Measurements from ENCODE around the gene SPARC.

- TF ChIP-seq CTCF (IDR thresholded peaks at IDR 0.05; ENCODE audit: low read depth, low read length) (peak; percentile 79), EZH2phosphoT487 (IDR thresholded peaks at IDR 0.05; ENCODE audit: low read depth) (no peak)
Measured at GRCh38 chr5:151651997-151652645, 34.6 kb downstream of the SPARC start.

Data from OCI-LY3 (cell line).